ENCODE measurements around the gene TCF7L2.

The TCF7L2 gene

GRCh38 chr10:113042868-113043267, 92.8 kb downstream of the TCF7L2 start:
- DNase-seq (ENCODE audit: low read depth in 2 of 2): no peak
- TF ChIP-seq CTCF (IDR thresholded peaks at IDR 0.05; ENCODE audit: low read depth, low read length): no peak
- no peak overlapping the region for H3K4me3 ChIP-seq (replicated peaks in 1 of 2; ENCODE audit: low read depth in 2 of 2, low read length in 2 of 2)

- TF ChIP-seq CTCF (IDR thresholded peaks at IDR 0.05; ENCODE audit: low read depth, low read length): no peak
- no peak for DNase-seq (ENCODE audit: low read depth in 2 of 2)
- no peak overlapping the region for H3K4me3 ChIP-seq (replicated peaks in 1 of 2; ENCODE audit: low read depth in 2 of 2, low read length in 2 of 2)
Observed at GRCh38 chr10:113044016-113044755, 94.1 kb downstream of the TCF7L2 start.

GRCh38 chr10:113045147-113046055, 95.4 kb downstream of the TCF7L2 start:
- no peak for TF ChIP-seq CTCF (IDR thresholded peaks at IDR 0.05; ENCODE audit: low read depth, low read length)
- no peak overlapping the region for H3K4me3 ChIP-seq (replicated peaks in 1 of 2; ENCODE audit: low read depth in 2 of 2, low read length in 2 of 2)
- peak; percentile 86 to 93 for DNase-seq (ENCODE audit: low read depth in 2 of 2)

- TF ChIP-seq CTCF (IDR thresholded peaks at IDR 0.05; ENCODE audit: low read depth, low read length): no peak
- H3K4me3 ChIP-seq (replicated peaks in 1 of 2; ENCODE audit: low read depth in 2 of 2, low read length in 2 of 2): no peak overlapping the region
- peak; percentile 69 to 82 for DNase-seq (ENCODE audit: low read depth in 2 of 2)
Observed at GRCh38 chr10:113047151-113047550, 97.1 kb downstream of the TCF7L2 start.

GRCh38 chr10:113047605-113047962, 97.5 kb downstream of the TCF7L2 start:
- DNase-seq (ENCODE audit: low read depth in 2 of 2): peak in 1 of 2 donors; percentile 94
- H3K4me3 ChIP-seq (replicated peaks in 1 of 2; ENCODE audit: low read depth in 2 of 2, low read length in 2 of 2): no peak overlapping the region
- TF ChIP-seq CTCF (IDR thresholded peaks at IDR 0.05; ENCODE audit: low read depth, low read length): no peak

GRCh38 chr10:113047963-113048781, 98.1 kb downstream of the TCF7L2 start:
- no peak for TF ChIP-seq CTCF (IDR thresholded peaks at IDR 0.05; ENCODE audit: low read depth, low read length)
- H3K4me3 ChIP-seq (replicated peaks in 1 of 2; ENCODE audit: low read depth in 2 of 2, low read length in 2 of 2): no peak overlapping the region
- DNase-seq (ENCODE audit: low read depth in 2 of 2): no peak
